Measurements from ENCODE around the gene HAPLN2. TPM values are rescaled to one million over a fixed set of nuclear protein-coding genes. Genes with fewer than 3 reads are reported as not detected.

The HAPLN2 gene
- total RNA-seq, 1 experiment from 2014 or later = 1.2 TPM

DNA sequence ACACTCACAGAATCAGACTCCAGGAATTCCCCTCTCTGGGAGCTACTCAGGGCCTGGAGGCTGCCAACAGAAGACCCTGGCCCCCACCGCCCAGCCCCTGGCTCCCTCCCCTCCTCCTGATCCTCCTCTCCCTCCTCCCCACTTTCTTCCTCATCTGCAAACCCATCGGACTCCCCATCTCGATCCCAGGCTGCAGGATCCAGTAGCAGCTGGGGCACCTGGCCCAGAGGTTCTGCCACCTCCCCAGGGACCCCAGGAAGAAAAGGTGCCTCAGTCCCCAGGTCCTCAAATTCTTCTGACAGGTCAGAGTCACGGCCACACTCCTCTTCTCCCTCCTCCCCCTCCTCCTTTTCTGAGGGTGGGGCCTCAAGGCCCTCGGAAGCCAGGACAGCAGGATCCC lies 50.6 kb downstream of the HAPLN2 start (continued):
- no peak for TF ChIP-seq ZNF219 (CRISPR knock-in tag; IDR thresholded peaks at IDR 0.05; ENCODE audit: borderline replicate concordance)

DNA sequence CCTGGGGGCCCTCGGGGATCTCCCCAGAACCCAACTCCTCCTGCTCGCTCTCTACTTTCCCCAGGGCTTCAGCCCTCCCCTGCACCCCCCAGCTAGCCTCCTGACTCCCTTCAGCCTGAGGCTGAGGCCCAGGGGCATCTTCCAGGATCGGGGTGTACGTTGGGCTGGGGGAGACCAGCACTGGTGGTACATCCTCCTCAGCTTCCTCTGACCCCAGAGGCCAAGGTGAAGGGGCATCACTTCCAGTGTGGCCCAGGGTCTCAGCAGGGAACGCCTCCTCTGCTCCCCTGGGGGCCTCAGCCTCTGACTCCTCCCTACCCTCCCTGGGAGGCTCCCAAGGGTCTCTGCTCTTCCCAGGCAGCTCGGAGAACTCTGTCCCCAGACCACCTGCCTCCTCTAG lies 51.1 kb downstream of the HAPLN2 start:
- H3K4me1 Mint-ChIP-seq = peaks cover 89% of the 10 kb centered on the region
- H3K27me3 Mint-ChIP-seq (ENCODE audit: low read depth) = peaks cover 4% of the 10 kb centered on the region; the same call in 1 of the 2 replicates
- H3K9me3 Mint-ChIP-seq = peaks cover 11% of the 10 kb centered on the region
- ATAC-seq (no peak), DNase-seq (ENCODE audit: low spot score) (no peak)
- ChIA-PET POLR2A (interaction anchor here (1.2 to 1.8 kb wide), 2 partner anchors 9 to 37 kb away, joined by 3 to 5 read pairs; no protein-coding TSS in a partner anchor), CTCF (interaction anchor here (0.7 to 4.1 kb wide), 6 partner anchors 8 to 46 kb away, joined by 3 to 15 read pairs (median 4); no protein-coding TSS in a partner anchor)
- H3K4me3 Mint-ChIP-seq = no peak overlapping the region
- peaks cover 27% of the 10 kb centered on the region for H3K36me3 Mint-ChIP-seq
- TF ChIP-seq ZNF512 (CRISPR knock-in tag; IDR thresholded peaks at IDR 0.05; ENCODE audit: borderline replicate concordance) (no peak), CREM (CRISPR knock-in tag; IDR thresholded peaks at IDR 0.05) (no peak), ZNF423 (CRISPR knock-in tag; IDR thresholded peaks at IDR 0.05) (no peak), ZNF219 (CRISPR knock-in tag; IDR thresholded peaks at IDR 0.05; ENCODE audit: borderline replicate concordance) (no peak)
- no peak overlapping the region for H3K27ac Mint-ChIP-seq

GRCh38 chr1:156670791-156671190 lies 51.6 kb downstream of the HAPLN2 start:
- Mint-ChIP-seq H3K27ac (no peak overlapping the region; the same call in 1 of the 2 replicates), H3K4me1 (peaks cover 89% of the 10 kb centered on the region), H3K9me3 (peaks cover 11% of the 10 kb centered on the region), H3K36me3 (peaks cover 27% of the 10 kb centered on the region), H3K4me3 (no peak overlapping the region), H3K27me3 (ENCODE audit: low read depth) (peaks cover 5% of the 10 kb centered on the region)
- ChIA-PET CTCF (interaction anchor here (1.2 to 4.1 kb wide), 5 partner anchors 9 to 51 kb away, joined by 3 to 15 read pairs (median 5); partner anchors contain the start of gene HAPLN2), POLR2A (interaction anchor here (1.2 to 1.8 kb wide), 2 partner anchors 9 to 36 kb away, joined by 3 to 5 read pairs; no protein-coding TSS in a partner anchor)
- no peak for DNase-seq (ENCODE audit: low spot score)
- TF ChIP-seq, protein P1, sequence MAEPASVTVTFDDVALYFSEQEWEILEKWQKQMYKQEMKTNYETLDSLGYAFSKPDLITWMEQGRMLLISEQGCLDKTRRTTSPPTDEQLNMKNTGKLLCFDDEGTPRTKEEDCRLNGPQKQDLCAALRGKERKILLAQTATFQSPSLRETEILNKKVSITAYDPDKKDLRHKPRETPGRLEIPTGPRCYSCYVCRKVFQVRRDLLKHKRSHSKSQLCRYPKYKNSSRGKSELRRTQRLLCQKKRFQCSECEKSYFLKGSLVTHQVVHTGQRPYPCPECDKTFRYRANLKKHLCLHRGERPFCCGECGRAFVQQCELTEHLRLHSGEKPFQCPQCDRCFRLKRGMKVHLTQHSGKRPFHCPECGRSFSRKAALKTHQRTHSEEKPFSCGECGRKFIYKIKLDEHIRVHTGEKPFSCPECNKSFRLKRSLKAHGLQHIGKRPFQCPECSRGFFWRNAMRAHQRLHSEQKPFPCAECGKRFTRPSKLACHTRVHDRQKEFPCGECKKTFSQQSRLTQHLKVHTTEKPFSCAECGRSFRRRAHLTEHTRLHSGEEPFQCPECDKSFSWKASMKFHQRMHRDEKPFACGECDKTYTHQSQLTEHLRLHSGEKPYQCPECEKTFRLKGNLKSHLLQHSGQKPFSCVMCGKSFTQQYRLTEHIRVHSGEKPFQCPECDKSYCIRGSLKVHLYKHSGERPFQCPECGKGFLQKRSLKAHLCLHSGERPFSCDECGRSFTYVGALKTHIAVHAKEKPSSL (CRISPR knock-in tag; conservative IDR thresholded peaks at IDR 0.05) = no peak
- TF ChIP-seq GRHL2 (CRISPR knock-in tag; IDR thresholded peaks at IDR 0.05; ENCODE audit: insufficient replicate concordance, severe bottlenecking) (no peak), EMX1 (CRISPR knock-in tag; IDR thresholded peaks at IDR 0.05) (no peak)
- ATAC-seq = no peak

DNA sequence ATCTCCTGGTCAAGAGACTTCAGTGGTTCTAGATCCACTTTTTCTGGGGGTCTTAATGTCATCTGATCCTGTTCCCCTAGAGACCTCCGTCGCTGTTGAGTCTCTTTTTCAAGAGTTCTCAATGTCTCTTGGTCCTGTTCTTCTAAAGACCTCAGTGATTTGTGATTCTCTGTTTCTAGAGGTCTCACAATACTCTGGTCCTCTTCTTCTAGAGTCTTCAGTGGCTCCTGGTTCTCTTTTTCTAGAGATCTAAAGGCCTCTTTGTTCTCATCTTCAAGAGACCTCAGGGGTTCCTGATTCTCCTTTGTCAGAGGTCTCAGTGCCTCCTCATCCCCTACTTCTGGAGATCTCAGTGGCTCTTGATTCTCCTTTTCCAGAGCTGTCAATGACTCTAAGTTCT lies 52.6 kb downstream of the HAPLN2 start:
- Mint-ChIP-seq H3K27ac (no peak overlapping the region), H3K27me3 (ENCODE audit: low read depth) (peaks cover 10% of the 10 kb centered on the region), H3K36me3 (peaks cover 27% of the 10 kb centered on the region), H3K4me3 (no peak overlapping the region), H3K4me1 (peaks cover 86% of the 10 kb centered on the region), H3K9me3 (peaks cover 11% of the 10 kb centered on the region)
- TF ChIP-seq, protein P1 (CRISPR knock-in tag; conservative IDR thresholded peaks at IDR 0.05) = no peak
- TF ChIP-seq JAZF1 (CRISPR knock-in tag; IDR thresholded peaks at IDR 0.05) (no peak), SP1 (CRISPR knock-in tag; conservative IDR thresholded peaks at IDR 0.05) (no peak)
- CTCF ChIA-PET = interaction anchor here (1.0 to 1.4 kb wide), 2 partner anchors 10 to 52 kb away, joined by 3 read pairs; partner anchors contain the start of gene HAPLN2
- DNase-seq (ENCODE audit: low spot score) (no peak), ATAC-seq (no peak)
- POLR2A ChIA-PET = interaction anchor here (1.8 kb wide), 1 partner anchor 10 kb away, joined by 5 read pairs; no protein-coding TSS in a partner anchor
